GM12873 (cell line): ENCODE results near the gene GHR.

Experiments used
- CTCF ChIP-seq: IDR thresholded peaks from 2 replicates; pipeline ENCODE4 v1.5.1; 2012; ENCODE audit warnings: low read depth, mild to moderate bottlenecking, moderate library complexity, low read length, control low read depth; ENCODE audit not compliant: insufficient read depth; ENCODE audit errors: missing control alignments

GHR gene

DNA sequence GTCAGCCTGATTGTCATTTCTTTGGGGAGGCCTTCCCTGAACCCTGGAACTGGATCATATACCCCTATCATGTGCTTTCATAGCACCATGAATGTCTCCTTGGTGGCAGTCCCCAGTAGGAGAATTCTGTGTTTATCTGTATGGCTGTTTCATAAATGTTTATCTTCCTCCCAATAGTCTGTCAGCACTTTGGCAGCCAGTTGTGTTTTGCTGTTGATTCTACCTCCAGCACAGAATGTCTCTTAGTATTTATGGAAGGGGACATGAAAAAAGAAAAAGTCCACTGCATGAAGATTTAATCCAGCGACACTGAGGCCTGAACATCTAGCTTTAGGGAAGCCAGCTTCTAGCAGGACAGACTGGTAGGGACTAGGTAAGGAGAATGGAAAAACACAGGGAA, 38.3 kb downstream of the GHR start:
- no peak for TF ChIP-seq CTCF

- TF ChIP-seq CTCF = no peak
These were observed 38.8 kb downstream of the GHR start for GRCh38 chr5:42462083-42462482.

GRCh38 chr5:42467572-42467971, 44.3 kb downstream of the GHR start:
- no peak for TF ChIP-seq CTCF

GRCh38 chr5:42467981-42468524, 44.8 kb downstream of the GHR start:
- TF ChIP-seq CTCF = no peak

- no peak for TF ChIP-seq CTCF
These were observed 60.4 kb downstream of the GHR start for GRCh38 chr5:42483472-42484154.

DNA sequence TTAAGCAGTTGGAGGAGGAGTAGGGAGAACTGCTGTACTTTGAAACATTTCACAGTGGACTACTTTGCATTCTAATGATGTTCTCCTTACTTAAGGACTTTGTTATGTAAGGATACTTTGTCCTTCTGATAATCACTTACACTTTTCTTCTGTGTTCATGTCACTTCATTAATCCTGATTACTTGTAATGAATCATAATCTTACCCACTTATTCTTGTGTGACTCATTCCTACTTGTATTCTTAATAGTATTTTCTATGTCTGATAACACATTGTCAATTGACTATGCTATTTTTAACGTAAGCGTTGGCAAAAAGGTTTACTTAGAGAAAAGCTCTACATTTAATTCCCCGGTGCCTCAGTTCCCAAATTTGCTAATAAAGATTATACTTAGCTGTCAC, 63.8 kb downstream of the GHR start:
- no peak for TF ChIP-seq CTCF

DNA sequence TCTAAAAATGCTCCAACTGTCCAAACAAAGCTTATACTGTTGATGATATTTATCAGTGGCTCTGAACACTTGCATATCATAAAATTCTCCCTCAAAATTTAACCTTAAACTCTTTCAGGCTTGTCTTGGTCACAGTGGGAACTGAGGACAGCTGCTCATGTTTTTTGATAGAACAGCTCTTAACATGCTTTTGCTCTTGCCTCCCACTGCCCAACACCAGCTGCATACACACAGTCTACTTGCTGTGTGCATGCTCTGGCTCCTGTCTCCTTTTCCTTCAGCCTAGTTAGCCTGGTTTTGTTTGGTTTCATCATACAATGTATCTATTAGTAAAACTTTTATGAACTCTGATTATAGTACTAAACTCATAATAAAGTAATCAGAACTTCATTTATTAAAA, 64.6 kb downstream of the GHR start:
- TF ChIP-seq CTCF = no peak
